CD14-positive monocyte (primary cell): Measurements from ENCODE around the gene KLF6. TPM values are rescaled to one million over a fixed set of nuclear protein-coding genes. Genes with fewer than 3 reads are reported as not detected.

Experiments
- DNase-seq, 3 donors: peaks; one replicate each; pipeline ENCODE4 v3.0.0-alpha.2; 2011 to 2022
- H2AFZ ChIP-seq: 2 replicates; pipeline ENCODE4 v1.6.0; 2012; ENCODE audit warnings: mild to moderate bottlenecking, low read depth, low read length, inconsistent platforms; ENCODE audit not compliant: insufficient read depth, poor library complexity, severe bottlenecking
- H3K27ac ChIP-seq, 2 donors: 1 replicate in 1 of 2; 2 replicates in 1 of 2; pipeline ENCODE4 v1.5.1; 2012 to 2013; ENCODE audit warnings: low read length in 2 of 2, control low read depth in 1 of 2, inconsistent platforms in 1 of 2, low read depth in 1 of 2, mild to moderate bottlenecking in 1 of 2
- H3K27me3 ChIP-seq, 2 donors: one replicate each; pipeline versions ENCODE4 v1.6.0 to v1.6.1; 2011 to 2013; ENCODE audit warnings: low read length in 2 of 2; ENCODE audit not compliant: control insufficient read depth in 2 of 2, insufficient read depth in 2 of 2
- H3K36me3 ChIP-seq, 2 donors: replicated peaks in 1 of 2; 1 replicate in 1 of 2; 2 replicates in 1 of 2; pipeline versions ENCODE4 v1.5.1 to v1.6.1; 2012 to 2013; ENCODE audit warnings: low read length in 2 of 2, control low read depth in 1 of 2, inconsistent platforms in 1 of 2, mild to moderate bottlenecking in 1 of 2; ENCODE audit not compliant: insufficient read depth in 2 of 2, control insufficient read depth in 1 of 2
- H3K4me1 ChIP-seq, 2 donors: 1 replicate in 1 of 2; 2 replicates in 1 of 2; pipeline versions ENCODE4 v1.5.1 to v1.6.1; 2012 to 2013; ENCODE audit warnings: low read length in 2 of 2, control low read depth in 1 of 2, inconsistent platforms in 1 of 2, mild to moderate bottlenecking in 1 of 2, moderate library complexity in 1 of 2; ENCODE audit not compliant: insufficient read depth in 2 of 2, control insufficient read depth in 1 of 2
- H3K4me2 ChIP-seq: replicated peaks from 2 replicates; pipeline ENCODE3; 2012; ENCODE audit warnings: low read length, moderate library complexity, mild to moderate bottlenecking; ENCODE audit not compliant: poor library complexity, severe bottlenecking; ENCODE audit errors: extremely low read depth
- H3K4me3 ChIP-seq, 3 experiments: fragments of 200-600 bp in 1 of 3; sonication (generic) in 1 of 3; replicated peaks in 1 of 3; 1 replicate in 2 of 3; 2 replicates in 1 of 3; pipeline ENCODE4 v1.5.1; 2011 to 2013; ENCODE audit warnings: low read length in 3 of 3, mild to moderate bottlenecking in 3 of 3, control low read depth in 2 of 3, low read depth in 2 of 3, inconsistent platforms in 1 of 3, moderate library complexity in 1 of 3
- H3K79me2 ChIP-seq: 2 replicates; pipeline ENCODE4 v1.6.0; 2012; ENCODE audit warnings: mild to moderate bottlenecking, control low read depth, inconsistent platforms, low read length, moderate library complexity; ENCODE audit not compliant: insufficient read depth
- H3K9ac ChIP-seq: 2 replicates; pipeline ENCODE4 v1.6.0; 2017; ENCODE audit warnings: low read length, mild to moderate bottlenecking; ENCODE audit not compliant: insufficient read depth, poor library complexity, severe bottlenecking
- H3K9me3 ChIP-seq, 2 donors: replicated peaks in 1 of 2; 1 replicate in 1 of 2; 2 replicates in 1 of 2; pipeline versions ENCODE4 v1.5.1 to v1.6.1; 2012 to 2013; ENCODE audit warnings: low read length in 2 of 2, control low read depth in 1 of 2; ENCODE audit not compliant: control insufficient read depth in 1 of 2, insufficient read depth in 1 of 2
- H4K20me1 ChIP-seq: 2 replicates; pipeline ENCODE4 v1.6.0; 2012; ENCODE audit warnings: mild to moderate bottlenecking, low read length, control low read depth, moderate library complexity; ENCODE audit not compliant: insufficient read depth
- H3K27ac Mint-ChIP-seq, 7 donors: one replicate each; pipeline ENCODE4 v1.8.0; 2020; ENCODE audit warnings: mild to moderate bottlenecking in 7 of 7, mixed read lengths in 7 of 7, moderate library complexity in 6 of 7, inconsistent platforms in 2 of 7
- H3K27me3 Mint-ChIP-seq, 3 donors: one replicate each; pipeline ENCODE4 v1.8.0; 2021 to 2022; ENCODE audit warnings: low read depth in 3 of 3, mild to moderate bottlenecking in 3 of 3, mixed read lengths in 3 of 3, moderate library complexity in 3 of 3, inconsistent platforms in 1 of 3
- H3K36me3 Mint-ChIP-seq, 2 donors: one replicate each; pipeline ENCODE4 v1.8.0; 2020; ENCODE audit warnings: mixed read lengths in 2 of 2, inconsistent platforms in 1 of 2, mild to moderate bottlenecking in 1 of 2
- H3K4me1 Mint-ChIP-seq: one replicate; pipeline ENCODE4 v1.8.0; 2020; ENCODE audit warnings: mild to moderate bottlenecking, mixed read lengths
- H3K4me3 Mint-ChIP-seq, 2 donors: one replicate each; pipeline ENCODE4 v1.8.0; 2020; ENCODE audit warnings: mild to moderate bottlenecking in 2 of 2, mixed read lengths in 2 of 2, moderate library complexity in 1 of 2
- H3K9me3 Mint-ChIP-seq, 7 donors: one replicate each; pipeline ENCODE4 v1.8.0; 2020 to 2022; ENCODE audit warnings: mixed read lengths in 7 of 7, mild to moderate bottlenecking in 6 of 7, moderate library complexity in 6 of 7, inconsistent platforms in 2 of 7
- WGBS: methylation state at CpG from one replicate; pipeline ENCODE4 v1.1.5; 2013; ENCODE audit warnings: missing lambda C conversion rate; ENCODE audit not compliant: insufficient coverage; 5-methylcytosine and 5-hydroxymethylcytosine counted together
- intact Hi-C, 2 donors: fragments of 100-400 bp; cut with micrococcal nuclease; formaldehyde crosslinking; loops; one replicate each; pipeline versions ENCODE4 v1.15.0 to v1.15.1; 2023
- polyA plus RNA-seq, 3 donors: library from polyadenylated mRNA; depleted of rRNA in 1 of 3; unstranded in 2 of 3; stranded (reverse) in 1 of 3; fragments of 300-500 nt in 2 of 3; fragments of >200 nt in 1 of 3; fragmentation: Illumina TruSeq in 2 of 3; gene quantifications; 1 replicate in 2 of 3; 2 replicates in 1 of 3; pipeline ENCODE4 v1.2.3, GENCODE V29; 2012 to 2021
- TF ChIP-seq, protein P1 (sequence below): fragments of 200-600 bp; IDR thresholded peaks from one replicate; pipeline ENCODE4 v1.8.0; 2022; ENCODE audit warnings: antibody characterized with exemption, mild to moderate bottlenecking

The KLF6 gene
- polyA plus RNA-seq, 3 donors = 436 to 510 (median 499) TPM

DNA sequence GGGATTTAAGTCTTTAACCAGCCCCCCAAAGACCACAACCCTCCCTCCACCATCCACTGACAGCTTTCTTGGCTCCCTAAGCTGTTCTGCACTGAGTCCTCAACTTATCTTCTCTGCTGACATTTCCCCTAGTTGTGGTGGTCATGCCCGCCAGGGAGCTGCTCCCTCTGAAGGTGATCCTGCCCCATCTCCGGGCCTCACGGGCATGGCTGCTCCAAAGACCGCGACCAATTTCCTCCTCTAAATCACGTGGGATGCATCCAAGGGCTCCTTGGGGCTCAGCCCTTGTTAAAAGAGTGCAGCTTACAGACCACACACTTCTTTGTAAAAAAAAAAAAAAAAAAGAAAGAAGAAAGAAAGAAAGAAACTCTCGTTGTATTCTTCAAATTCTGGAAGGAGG lies 27.1 kb upstream of the KLF6 start:
- Histone ChIP-seq H2AFZ (no peak overlapping the region), H3K9me3 (no peaks in the 10 kb centered on the region), H3K27me3 (no peaks in the 10 kb centered on the region), H3K4me2 (no peak overlapping the region), H3K79me2 (no peaks in the 10 kb centered on the region), H3K27ac (peak overlapping the region in 1 of 2 donors; percentile 84), H3K4me1 (peaks cover 29% of the 10 kb centered on the region in 2 donors), H3K36me3 (no peaks in the 10 kb centered on the region), H4K20me1 (no peaks in the 10 kb centered on the region), H3K9ac (no peak overlapping the region), H3K4me3 (no peak overlapping the region)
- intact Hi-C loops = no loop called here
- Mint-ChIP-seq H3K9me3 (peaks cover 0 to 3% (median 0%) of the 10 kb centered on the region in 7 donors), H3K27me3 (peaks cover 0 to 1% (median 0%) of the 10 kb centered on the region in 3 donors), H3K4me1 (peaks cover 25% of the 10 kb centered on the region), H3K36me3 (peaks cover 3 to 6% of the 10 kb centered on the region in 2 donors), H3K4me3 (peak overlapping the region in 1 of 2 donors; percentile 24), H3K27ac (peak overlapping the region; percentile 9 to 99 (median 96))
- 100% methylated on average over 1 of the region's 7 CpGs for WGBS
- no peak for DNase-seq
- TF ChIP-seq, protein P1, sequence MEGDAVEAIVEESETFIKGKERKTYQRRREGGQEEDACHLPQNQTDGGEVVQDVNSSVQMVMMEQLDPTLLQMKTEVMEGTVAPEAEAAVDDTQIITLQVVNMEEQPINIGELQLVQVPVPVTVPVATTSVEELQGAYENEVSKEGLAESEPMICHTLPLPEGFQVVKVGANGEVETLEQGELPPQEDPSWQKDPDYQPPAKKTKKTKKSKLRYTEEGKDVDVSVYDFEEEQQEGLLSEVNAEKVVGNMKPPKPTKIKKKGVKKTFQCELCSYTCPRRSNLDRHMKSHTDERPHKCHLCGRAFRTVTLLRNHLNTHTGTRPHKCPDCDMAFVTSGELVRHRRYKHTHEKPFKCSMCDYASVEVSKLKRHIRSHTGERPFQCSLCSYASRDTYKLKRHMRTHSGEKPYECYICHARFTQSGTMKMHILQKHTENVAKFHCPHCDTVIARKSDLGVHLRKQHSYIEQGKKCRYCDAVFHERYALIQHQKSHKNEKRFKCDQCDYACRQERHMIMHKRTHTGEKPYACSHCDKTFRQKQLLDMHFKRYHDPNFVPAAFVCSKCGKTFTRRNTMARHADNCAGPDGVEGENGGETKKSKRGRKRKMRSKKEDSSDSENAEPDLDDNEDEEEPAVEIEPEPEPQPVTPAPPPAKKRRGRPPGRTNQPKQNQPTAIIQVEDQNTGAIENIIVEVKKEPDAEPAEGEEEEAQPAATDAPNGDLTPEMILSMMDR = no peak

DNA sequence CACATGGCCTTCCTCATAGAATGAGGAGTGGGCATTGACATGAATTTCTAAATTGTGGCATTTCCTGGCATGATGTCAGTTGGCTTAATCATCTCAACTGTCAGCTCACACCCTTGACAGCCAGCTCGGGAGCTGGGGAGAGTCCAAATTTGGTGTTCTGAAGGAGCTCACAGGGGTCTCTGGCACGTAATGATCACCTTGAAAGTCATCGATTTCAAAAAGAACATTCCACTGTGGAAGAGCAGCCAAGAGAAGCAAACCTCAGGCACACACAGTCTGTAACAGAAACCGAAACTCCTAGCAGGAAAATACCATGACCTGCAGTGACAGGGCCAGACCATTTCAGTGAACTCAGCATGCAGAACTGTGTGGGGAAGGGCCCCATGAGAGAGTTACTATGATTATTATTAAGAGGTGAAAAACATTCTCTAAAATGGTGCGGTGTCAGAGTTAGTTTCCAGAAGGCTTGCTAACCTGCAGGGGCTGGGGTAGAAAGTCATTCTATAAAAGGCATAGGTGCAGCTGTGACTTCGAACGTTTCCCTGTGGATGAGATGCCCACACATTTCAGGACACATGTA lies 26.4 kb upstream of the KLF6 start:
- H3K27me3 Mint-ChIP-seq = no peaks in the 10 kb centered on the region
- Histone ChIP-seq H3K4me1 (peaks cover 34 to 36% of the 10 kb centered on the region in 2 donors), H3K36me3 (no peaks in the 10 kb centered on the region), H4K20me1 (no peaks in the 10 kb centered on the region), H3K27me3 (no peaks in the 10 kb centered on the region), H3K79me2 (no peaks in the 10 kb centered on the region), H3K9ac (peak overlapping the region; percentile 28), H3K4me3 (peak overlapping the region in 2 of 3 experiments; percentile 22 to 23), H3K27ac (peak overlapping the region; percentile 70 to 84), H3K9me3 (no peaks in the 10 kb centered on the region), H3K4me2 (peak overlapping the region; percentile 51), H2AFZ (peak overlapping the region; percentile 54)
- WGBS = 47% methylated on average over 4 of the region's 7 CpGs
- intact Hi-C loops = loop anchor here in 1 of 2 donors (2.0 kb wide), 2 partner anchors 19 to 63 kb away; no protein-coding TSS in a partner anchor
- H3K4me3 Mint-ChIP-seq = peak overlapping the region; percentile 0 to 84
- TF ChIP-seq, protein P1 = no peak
- H3K27ac Mint-ChIP-seq = peak overlapping the region; percentile 94 to 99 (median 97)
- DNase-seq = peak; percentile 64 to 97 (median 79)
- H3K36me3 Mint-ChIP-seq = peaks cover 3 to 8% of the 10 kb centered on the region in 2 donors
- H3K4me1 Mint-ChIP-seq = peaks cover 25% of the 10 kb centered on the region
- peaks cover 0 to 3% (median 0%) of the 10 kb centered on the region in 7 donors for H3K9me3 Mint-ChIP-seq
